Activated naive CD8-positive, alpha-beta T cell treated with anti-CD3 and anti-CD28 coated beads, Interleukin-2, amount 10 ng/mL, durations not matched to agents 7 days and 5 days (primary cell): Measurements from ENCODE around the gene MYO18A. TPM values are rescaled to one million over a fixed set of nuclear protein-coding genes. Genes with fewer than 3 reads are reported as not detected.
"Not testable (repeated sequence)": the region's sequence is repeated elsewhere in the genome, so short reads cannot be mapped to it uniquely, and the experiment has no call there.

Source experiments
- ATAC-seq: fragments of 150-1000 bp; cut with Tn5 transposase; one replicate; pipeline ENCODE4 v1.10.0; 2021; ENCODE audit warnings: low read depth, moderate library complexity
- POLR2A ChIA-PET: fragments of 350-600 bp; sonication (Branson Sonifier 250); formaldehyde crosslinking; loops from one replicate; lab custom pipeline; 2021; ENCODE audit warnings: antibody characterized with exemption; lab: Charles Lee
- DNase-seq: peaks from one replicate; pipeline ENCODE4 v3.0.0; 2021
- H3K27ac Mint-ChIP-seq: one replicate; pipeline ENCODE4 v1.8.0; 2022; ENCODE audit warnings: mild to moderate bottlenecking, mixed read lengths
- H3K27me3 Mint-ChIP-seq: one replicate; pipeline ENCODE4 v1.8.0; 2022; ENCODE audit warnings: mild to moderate bottlenecking, moderate library complexity, mixed read lengths
- H3K36me3 Mint-ChIP-seq: one replicate; pipeline ENCODE4 v1.8.0; 2021; ENCODE audit warnings: mild to moderate bottlenecking, mixed read lengths
- H3K4me1 Mint-ChIP-seq: one replicate; pipeline ENCODE4 v1.8.0; 2021; ENCODE audit warnings: mixed read lengths
- H3K4me3 Mint-ChIP-seq: one replicate; pipeline ENCODE4 v1.8.0; 2022; ENCODE audit warnings: mild to moderate bottlenecking, moderate library complexity, mixed read lengths
- H3K9me3 Mint-ChIP-seq: one replicate; pipeline ENCODE4 v1.8.0; 2021; ENCODE audit warnings: mixed read lengths
- total RNA-seq, 2 experiments: library from RNA; stranded (reverse); gene quantifications; one replicate each; pipeline ENCODE4 v1.2.3, GENCODE V29; 2021

The MYO18A gene
- total RNA-seq, 2 experiments from 2014 or later = 79.7 to 80.6 TPM

DNA sequence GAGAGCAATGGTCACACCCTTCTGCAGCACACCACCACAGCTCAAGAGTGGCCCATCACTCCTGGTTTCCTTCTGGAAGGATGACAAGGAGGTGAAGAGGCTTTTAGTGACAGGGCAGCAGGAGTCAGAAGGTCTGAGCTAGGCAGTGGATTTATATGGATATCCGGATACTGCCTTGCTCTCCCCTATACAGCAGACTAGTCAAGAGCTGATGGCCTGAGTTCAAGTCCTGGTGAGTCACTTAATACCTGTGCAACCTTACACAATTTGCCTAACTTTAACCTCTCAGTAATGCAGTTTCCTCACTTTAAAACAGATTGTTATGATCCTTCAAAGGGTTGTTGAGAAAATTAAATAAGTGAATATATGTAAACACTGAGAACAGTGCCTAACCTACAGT lies 22.9 kb downstream of the MYO18A start:
- peaks cover 30% of the 10 kb centered on the region for H3K4me1 Mint-ChIP-seq
- POLR2A ChIA-PET = interaction anchor here (0.7 kb wide), 1 partner anchor 206 kb away, joined by 4 read pairs; the partner anchor contains the start of gene PHF12
- ATAC-seq (no peak), DNase-seq (no peak)
- no peaks in the 10 kb centered on the region for H3K27me3 Mint-ChIP-seq
- H3K9me3 Mint-ChIP-seq = no peaks in the 10 kb centered on the region
- peaks cover 2% of the 10 kb centered on the region for H3K36me3 Mint-ChIP-seq
- H3K4me3 Mint-ChIP-seq = no peak overlapping the region
- H3K27ac Mint-ChIP-seq = peak overlapping the region; percentile 46

DNA sequence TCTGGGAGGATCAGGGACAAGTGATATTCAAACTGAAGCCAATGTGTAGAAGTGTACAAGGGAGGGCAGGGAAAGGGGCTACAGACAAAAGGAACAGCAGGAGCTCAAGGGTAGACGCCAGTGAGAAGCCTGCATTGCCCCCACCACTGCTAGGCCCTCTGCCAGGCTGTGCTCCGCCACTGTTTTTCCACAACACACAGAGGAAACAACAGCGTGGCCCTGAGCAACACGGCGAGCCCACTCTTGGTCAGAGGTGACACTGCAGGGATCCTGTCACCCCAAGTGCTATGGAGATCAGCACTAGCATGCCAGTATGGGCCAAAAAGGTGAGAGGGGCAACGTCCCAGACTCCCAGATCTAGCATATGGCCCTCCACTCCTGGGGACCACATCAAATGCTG lies 23.4 kb downstream of the MYO18A start:
- DNase-seq = no peak
- Mint-ChIP-seq H3K27ac (no peak overlapping the region), H3K27me3 (no peaks in the 10 kb centered on the region), H3K36me3 (peaks cover 2% of the 10 kb centered on the region), H3K9me3 (no peaks in the 10 kb centered on the region), H3K4me3 (no peak overlapping the region), H3K4me1 (peaks cover 30% of the 10 kb centered on the region)
- ATAC-seq = no peak
- POLR2A ChIA-PET = interaction anchor here (0.7 to 3.0 kb wide), 3 partner anchors 10 to 205 kb away, joined by 3 to 23 read pairs (median 4); partner anchors contain the start of gene PHF12

DNA sequence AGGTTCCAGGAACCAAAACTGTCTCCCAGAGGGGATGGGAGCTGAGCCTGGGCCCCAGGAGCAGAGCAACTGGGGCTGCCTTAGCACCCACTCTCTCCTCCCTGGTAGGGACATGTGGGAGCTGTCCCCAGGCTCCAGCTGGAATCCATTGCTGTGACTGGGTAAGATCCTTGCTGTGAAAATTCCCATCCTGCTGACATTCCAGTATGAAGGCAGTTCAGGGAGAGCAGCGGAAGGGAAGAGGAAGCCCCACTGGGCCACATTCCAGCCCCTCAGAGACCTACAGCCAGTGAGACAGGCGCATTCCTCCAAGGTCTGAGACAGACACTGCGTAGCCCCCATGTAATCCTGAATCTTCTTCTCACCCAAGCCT lies 24.2 kb downstream of the MYO18A start:
- Mint-ChIP-seq H3K27ac (peak overlapping the region; percentile 30), H3K9me3 (no peaks in the 10 kb centered on the region), H3K36me3 (peaks cover 2% of the 10 kb centered on the region), H3K27me3 (no peaks in the 10 kb centered on the region), H3K4me1 (peaks cover 30% of the 10 kb centered on the region), H3K4me3 (no peak overlapping the region)
- POLR2A ChIA-PET = interaction anchor here (0.7 to 3.0 kb wide), 5 partner anchors 9 to 24 kb away, joined by 3 to 23 read pairs (median 8); partner anchors contain the start of gene MYO18A
- ATAC-seq (no peak), DNase-seq (no peak)

DNA sequence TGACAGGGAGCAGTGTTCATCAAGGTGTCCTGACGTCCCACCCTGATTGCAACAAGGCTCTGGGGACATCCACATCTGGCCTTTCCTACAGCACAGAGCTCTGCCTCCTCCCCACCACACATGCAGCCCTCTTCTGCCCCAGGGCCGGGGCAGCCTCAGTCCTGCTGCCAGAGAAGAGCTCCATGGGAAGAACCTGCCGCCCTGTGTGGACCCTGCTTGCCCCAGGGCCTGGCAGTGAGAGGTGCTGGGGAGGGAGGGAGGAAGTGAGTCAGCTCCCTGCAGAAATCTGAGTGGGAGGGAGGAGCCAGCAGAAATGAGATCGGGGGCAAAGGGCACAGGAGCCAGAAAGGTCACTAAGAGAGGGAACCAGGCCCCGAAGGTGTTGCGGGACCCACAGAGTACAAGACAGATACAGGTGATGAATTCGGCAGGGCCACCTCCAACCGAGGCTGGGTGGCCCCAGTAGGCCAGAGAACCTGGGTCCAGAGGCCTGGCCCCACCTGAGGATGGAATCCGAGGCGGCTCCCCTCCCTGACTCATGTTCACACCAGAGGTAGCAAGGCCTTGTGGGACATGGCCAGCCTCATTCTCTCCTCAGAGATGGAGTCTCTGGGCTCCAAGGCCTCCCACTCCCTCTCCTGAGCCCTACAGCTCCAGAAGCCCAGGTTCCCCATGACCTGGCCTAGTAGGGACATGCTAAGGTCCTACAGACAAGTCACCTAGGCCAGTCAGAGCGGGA lies 24.8 kb downstream of the MYO18A start:
- H3K9me3 Mint-ChIP-seq = no peaks in the 10 kb centered on the region
- peak overlapping the region; percentile 85 for H3K27ac Mint-ChIP-seq
- peaks cover 34% of the 10 kb centered on the region for H3K4me1 Mint-ChIP-seq
- peak; percentile 61 for DNase-seq
- POLR2A ChIA-PET = interaction anchor here (1.1 to 3.0 kb wide), 5 partner anchors 9 to 25 kb away, joined by 3 to 23 read pairs (median 8); partner anchors contain the start of gene MYO18A
- peak overlapping the region; percentile 57 for H3K4me3 Mint-ChIP-seq
- no peaks in the 10 kb centered on the region for H3K27me3 Mint-ChIP-seq
- ATAC-seq = peak; percentile 95
- peaks cover 2% of the 10 kb centered on the region for H3K36me3 Mint-ChIP-seq

DNA sequence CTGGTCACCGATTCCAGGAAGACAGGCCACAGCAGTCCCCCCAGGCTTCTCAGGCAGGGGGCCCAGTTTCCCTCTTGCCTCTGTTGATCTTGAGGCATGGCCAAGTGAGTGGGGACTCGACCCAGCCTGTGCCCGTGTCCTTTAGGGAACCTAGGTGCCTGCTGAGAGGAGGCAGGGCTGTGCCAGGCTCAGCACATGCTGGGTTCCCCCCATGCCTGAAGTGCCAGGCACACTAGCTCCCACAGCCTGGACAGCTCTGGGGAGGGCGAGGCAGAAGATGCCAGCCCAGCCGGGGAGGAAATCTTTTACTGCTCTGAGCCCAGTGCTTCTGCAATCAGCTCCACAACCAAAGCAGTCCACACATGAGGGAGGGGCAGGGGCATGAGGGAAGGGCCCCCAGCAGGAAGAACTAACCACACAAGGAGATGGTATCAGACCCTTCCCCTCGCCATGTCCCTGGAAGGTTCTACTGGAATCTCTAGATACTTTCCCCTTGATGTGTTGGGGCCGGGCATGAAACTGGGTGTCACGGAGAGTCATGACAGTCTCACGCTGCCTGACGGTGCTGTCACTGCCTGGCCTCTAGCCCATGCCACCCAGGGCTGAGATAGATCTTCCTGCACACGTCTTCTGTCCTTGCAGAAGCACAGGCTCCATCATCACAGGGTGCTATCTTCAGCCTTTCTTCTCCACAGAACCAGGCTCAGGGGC lies 25.5 kb downstream of the MYO18A start:
- ATAC-seq (peak; percentile 24), DNase-seq (no peak)
- Mint-ChIP-seq H3K9me3 (no peaks in the 10 kb centered on the region), H3K27ac (peak overlapping the region; percentile 85), H3K27me3 (no peaks in the 10 kb centered on the region), H3K4me1 (peaks cover 41% of the 10 kb centered on the region), H3K4me3 (peak overlapping the region; percentile 57), H3K36me3 (peaks cover 2% of the 10 kb centered on the region)
- POLR2A ChIA-PET = interaction anchor here (1.1 to 3.0 kb wide), 5 partner anchors 8 to 26 kb away, joined by 3 to 23 read pairs (median 8); partner anchors contain the start of gene MYO18A

DNA sequence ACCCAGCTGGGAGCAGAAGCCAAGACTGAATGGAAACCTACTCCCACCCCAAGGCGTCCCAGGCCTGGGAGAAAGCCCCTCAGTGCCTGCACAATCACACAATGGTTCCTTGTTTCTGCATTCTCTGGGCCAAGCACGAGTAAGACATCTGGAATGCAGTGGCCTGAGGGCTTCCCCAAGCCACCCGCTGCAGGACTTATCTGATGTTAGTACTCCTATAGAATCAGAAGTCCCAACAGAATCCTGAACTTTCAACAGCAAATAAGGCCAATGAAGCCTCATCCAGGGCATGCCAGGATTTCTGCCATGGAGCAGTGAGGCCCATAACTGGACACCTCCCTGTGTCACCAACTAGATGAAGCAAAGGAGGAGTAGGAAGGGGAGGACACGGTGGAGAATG lies 28.6 kb downstream of the MYO18A start:
- ATAC-seq = no peak

DNA sequence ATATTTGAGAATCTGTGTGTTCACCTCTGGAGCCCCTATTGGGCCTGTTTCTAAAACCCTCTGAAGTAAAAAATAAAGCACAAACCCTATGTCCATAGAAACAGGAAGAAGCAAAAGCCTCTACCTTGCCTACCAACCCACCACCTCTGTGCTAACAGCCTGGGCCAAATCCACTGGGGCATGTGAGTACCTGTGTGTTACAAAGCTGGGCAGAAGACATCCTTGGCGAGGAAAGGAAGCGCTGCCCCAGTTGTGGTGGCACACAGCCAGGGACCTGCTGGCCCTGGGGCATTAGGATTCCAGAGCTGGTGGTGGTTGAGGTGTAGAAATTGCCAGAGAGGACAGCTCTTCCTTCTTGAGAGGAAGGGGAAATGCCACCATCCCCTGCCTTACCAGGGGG lies 30.0 kb downstream of the MYO18A start:
- peak overlapping the region; percentile 79 for H3K4me3 Mint-ChIP-seq
- H3K27ac Mint-ChIP-seq = peak overlapping the region; percentile 34
- no peak for DNase-seq
- H3K36me3 Mint-ChIP-seq = peaks cover 5% of the 10 kb centered on the region
- H3K9me3 Mint-ChIP-seq = no peaks in the 10 kb centered on the region
- H3K4me1 Mint-ChIP-seq = peaks cover 55% of the 10 kb centered on the region
- H3K27me3 Mint-ChIP-seq = no peaks in the 10 kb centered on the region
- POLR2A ChIA-PET = interaction anchor here (0.7 to 4.1 kb wide), 5 partner anchors 11 to 199 kb away, joined by 3 to 30 read pairs (median 4); partner anchors contain the start of gene PHF12
- no peak for ATAC-seq

More for the DNA sequence above, 28.6 kb downstream of the MYO18A start:
- H3K4me3 Mint-ChIP-seq = no peak overlapping the region
- POLR2A ChIA-PET = no interaction called here
- H3K9me3 Mint-ChIP-seq = no peaks in the 10 kb centered on the region
- no peaks in the 10 kb centered on the region for H3K27me3 Mint-ChIP-seq
- H3K4me1 Mint-ChIP-seq = peaks cover 48% of the 10 kb centered on the region
- peaks cover 2% of the 10 kb centered on the region for H3K36me3 Mint-ChIP-seq
- no peak for DNase-seq
- no peak overlapping the region for H3K27ac Mint-ChIP-seq

DNA sequence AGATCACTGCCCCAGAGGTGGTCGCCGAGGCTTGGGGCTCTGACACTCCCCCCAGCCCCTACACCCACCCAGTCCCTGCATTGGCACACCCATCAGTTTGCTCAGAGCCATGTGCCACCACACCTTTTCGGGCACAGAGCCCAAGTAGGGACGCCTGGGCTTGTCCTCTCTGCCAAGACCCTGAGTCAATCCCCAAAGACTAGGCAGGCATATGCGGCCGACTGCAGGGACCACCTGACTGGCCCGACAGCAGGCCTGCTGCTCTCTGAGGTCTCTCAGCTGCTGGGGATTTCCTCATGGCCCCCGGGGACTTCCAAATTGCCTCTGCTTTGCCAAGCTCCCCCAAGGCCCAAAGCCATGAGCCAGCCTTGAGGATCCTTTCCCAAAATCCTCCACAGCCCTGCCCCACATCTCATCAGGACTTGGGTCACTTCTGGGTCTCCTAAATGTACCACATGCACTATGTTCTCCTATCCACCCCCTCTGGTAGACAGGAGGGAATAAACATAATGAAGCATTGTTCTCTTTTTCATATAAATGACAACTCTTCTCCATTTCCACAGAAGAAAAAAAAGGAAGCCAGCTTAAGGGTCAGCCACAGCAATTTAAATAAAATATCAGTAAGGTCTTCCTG lies 30.6 kb downstream of the MYO18A start:
- POLR2A ChIA-PET = interaction anchor here (1.0 to 4.1 kb wide), 11 partner anchors 10 to 417 kb away, joined by 3 to 41 read pairs (median 7); partner anchors contain the start of genes ABHD15, MYO18A and NUFIP2
- H3K4me1 Mint-ChIP-seq = peaks cover 51% of the 10 kb centered on the region

DNA sequence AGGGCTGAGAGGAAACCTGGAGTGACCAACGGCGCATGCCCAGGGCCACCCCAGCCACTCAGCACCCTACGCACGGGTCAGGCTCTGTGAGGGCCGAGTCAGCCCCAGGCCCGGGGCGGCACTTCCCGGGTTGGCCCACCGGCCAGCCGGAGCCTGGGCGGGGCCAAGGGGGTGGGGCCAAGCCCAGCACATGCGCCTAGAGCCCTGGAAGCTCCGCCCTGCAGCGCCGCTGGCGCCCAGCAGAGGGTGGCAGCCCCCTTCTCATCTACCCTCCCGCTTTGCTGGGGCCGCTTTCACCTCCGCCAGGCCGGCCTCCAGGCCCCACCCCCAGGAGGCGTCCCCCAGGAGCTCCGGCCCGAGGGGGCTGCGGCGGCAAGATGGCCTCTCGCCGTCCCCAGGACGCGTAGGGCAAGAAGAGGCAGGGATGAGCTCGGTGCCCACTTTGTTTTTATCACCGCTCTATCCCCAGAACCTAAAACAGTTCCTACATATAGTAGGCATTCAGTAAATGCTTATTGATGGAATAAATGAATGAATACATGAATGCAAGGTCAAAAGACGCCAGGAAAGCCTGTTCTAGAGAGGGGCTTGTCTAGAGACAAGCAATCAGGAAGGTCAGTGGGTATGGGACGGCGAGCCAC lies 31.3 kb downstream of the MYO18A start:
- peaks cover 5% of the 10 kb centered on the region for H3K36me3 Mint-ChIP-seq
- peaks cover 50% of the 10 kb centered on the region for H3K4me1 Mint-ChIP-seq
- peak overlapping the region; percentile 80 for H3K27ac Mint-ChIP-seq
- ATAC-seq (peak; percentile 92), DNase-seq (peak; percentile 98)
- no peaks in the 10 kb centered on the region for H3K9me3 Mint-ChIP-seq
- H3K4me3 Mint-ChIP-seq = peak overlapping the region; percentile 79
- no peaks in the 10 kb centered on the region for H3K27me3 Mint-ChIP-seq
- POLR2A ChIA-PET = interaction anchor here (0.6 to 4.1 kb wide), 11 partner anchors 10 to 418 kb away, joined by 3 to 41 read pairs (median 7); partner anchors contain the start of genes ABHD15, MYO18A and NUFIP2

More for the DNA sequence above, 30.6 kb downstream of the MYO18A start:
- DNase-seq = no peak
- H3K27me3 Mint-ChIP-seq = no peaks in the 10 kb centered on the region
- H3K36me3 Mint-ChIP-seq = peaks cover 5% of the 10 kb centered on the region
- H3K4me3 Mint-ChIP-seq = peak overlapping the region; percentile 79
- peak overlapping the region; percentile 80 for H3K27ac Mint-ChIP-seq
- H3K9me3 Mint-ChIP-seq = no peaks in the 10 kb centered on the region
- ATAC-seq = no peak

DNA sequence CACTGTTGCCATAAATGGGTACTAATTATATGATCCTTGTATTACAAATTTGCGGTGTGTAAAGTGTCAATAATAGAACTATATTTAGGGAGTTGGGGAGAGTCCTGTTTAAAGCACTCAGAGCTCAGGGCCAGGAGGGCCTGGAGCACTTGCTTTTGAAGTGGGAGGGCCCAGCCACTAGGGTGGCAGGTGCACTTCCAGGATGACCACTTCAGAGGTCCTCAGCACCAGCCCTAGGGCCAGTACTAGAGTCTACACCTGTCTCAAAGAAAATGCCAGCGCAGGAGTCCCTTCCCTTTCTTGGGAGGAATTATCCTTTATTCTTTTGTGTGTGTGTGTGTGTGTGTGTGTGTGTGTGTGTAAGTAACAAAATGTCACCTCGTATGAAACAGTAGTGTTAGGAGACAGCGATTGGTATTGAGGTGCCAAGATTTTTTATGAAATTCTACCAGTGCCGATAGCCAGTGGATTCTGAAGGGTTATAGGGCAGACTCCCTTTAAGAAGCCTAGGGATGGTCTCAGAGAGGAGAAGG lies 31.9 kb downstream of the MYO18A start:
- H3K4me1 Mint-ChIP-seq = peaks cover 52% of the 10 kb centered on the region
- POLR2A ChIA-PET = interaction anchor here (0.6 to 4.1 kb wide), 11 partner anchors 9 to 419 kb away, joined by 3 to 41 read pairs (median 7); partner anchors contain the start of genes ABHD15, MYO18A and NUFIP2
- DNase-seq = no peak
- H3K27me3 Mint-ChIP-seq = no peaks in the 10 kb centered on the region
- peak overlapping the region; percentile 77 for H3K27ac Mint-ChIP-seq
- ATAC-seq = no peak
- peaks cover 5% of the 10 kb centered on the region for H3K36me3 Mint-ChIP-seq
- H3K9me3 Mint-ChIP-seq = no peaks in the 10 kb centered on the region
- H3K4me3 Mint-ChIP-seq = peak overlapping the region; percentile 73

DNA sequence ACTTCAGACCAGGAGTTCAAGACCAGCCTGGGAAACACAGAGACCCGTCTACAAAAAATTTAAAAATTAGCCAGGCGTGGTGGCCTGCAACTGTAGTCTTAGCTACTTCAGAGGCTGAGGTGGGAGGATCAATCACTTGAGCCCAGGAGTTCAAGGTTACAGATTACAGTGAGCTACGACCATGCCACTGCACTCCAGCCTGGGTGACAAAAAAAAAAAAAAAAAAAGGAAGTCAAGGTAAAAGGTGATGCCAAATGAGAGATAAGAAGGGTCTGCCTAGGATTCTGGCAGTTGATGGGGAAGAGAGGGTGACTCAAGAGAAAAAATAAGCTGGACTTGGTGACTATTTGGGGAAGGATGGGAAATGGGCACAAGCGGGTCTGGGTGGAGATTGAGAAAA lies 32.5 kb downstream of the MYO18A start:
- DNase-seq (no peak), ATAC-seq (no peak)
- POLR2A ChIA-PET = interaction anchor here (1.0 to 4.1 kb wide), 10 partner anchors 8 to 419 kb away, joined by 3 to 41 read pairs (median 6); partner anchors contain the start of genes ABHD15 and MYO18A
- Mint-ChIP-seq H3K36me3 (peaks cover 5% of the 10 kb centered on the region), H3K4me3 (no peak overlapping the region), H3K4me1 (peaks cover 52% of the 10 kb centered on the region), H3K9me3 (no peaks in the 10 kb centered on the region), H3K27me3 (no peaks in the 10 kb centered on the region), H3K27ac (no peak overlapping the region)

DNA sequence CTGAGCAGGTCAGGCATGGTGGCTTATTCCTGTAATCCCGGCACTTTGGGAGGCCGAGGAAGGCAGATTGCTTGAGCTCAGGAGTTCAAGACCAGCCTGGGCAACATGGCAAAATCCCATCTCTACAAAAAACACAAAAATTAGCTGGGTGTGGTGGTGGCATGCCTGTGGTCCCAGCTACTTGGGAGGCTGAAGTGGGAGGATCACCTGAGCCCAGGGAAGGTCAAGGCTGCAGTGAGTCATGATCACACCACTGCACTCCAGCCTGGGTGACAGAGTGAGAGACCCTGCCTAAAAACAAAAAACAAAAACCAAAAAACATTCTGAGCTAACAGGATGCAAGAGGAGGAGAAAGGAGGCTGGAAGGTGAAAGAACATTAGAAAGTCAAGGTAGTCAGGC lies 33.0 kb downstream of the MYO18A start:
- ATAC-seq, H3K27me3 Mint-ChIP-seq, H3K9me3 Mint-ChIP-seq, H3K4me3 Mint-ChIP-seq, H3K36me3 Mint-ChIP-seq, DNase-seq: not testable (repeated sequence)
- POLR2A ChIA-PET = interaction anchor here (1.0 to 4.1 kb wide), 7 partner anchors 8 to 32 kb away, joined by 3 to 30 read pairs (median 4); partner anchors contain the start of gene MYO18A
- Mint-ChIP-seq H3K4me1 (peaks cover 54% of the 10 kb centered on the region), H3K27ac (peak overlapping the region; percentile 77)
